ENCODE measurements around the gene FOXA2. TPM values are rescaled to one million over a fixed set of nuclear protein-coding genes. Genes with fewer than 3 reads are reported as not detected.

The FOXA2 gene
- total and polyA plus RNA-seq, 2 of the 13 experiments (the other 11 are each of a cell fraction or from before 2014, with no cell fraction given) = 8.8 to 12.2 TPM

- TF ChIP-seq HBP1 (CRISPR knock-in tag; IDR thresholded peaks at IDR 0.05; ENCODE audit: low read depth) (0 out of 2 replicates have a peak, but pooled peaks have one; percentile 49), KLF12 (CRISPR knock-in tag; IDR thresholded peaks at IDR 0.05; ENCODE audit: borderline replicate concordance) (no peak), GFI1 (CRISPR knock-in tag; IDR thresholded peaks at IDR 0.05; ENCODE audit: borderline replicate concordance) (no peak), MAFF (IDR thresholded peaks at IDR 0.05; ENCODE audit: low read depth, low read length) (no peak), BCLAF1 (IDR thresholded peaks at IDR 0.05) (no peak), FOXP1 (IDR thresholded peaks at IDR 0.05) (no peak), FOXP1 (CRISPR knock-in tag; IDR thresholded peaks at IDR 0.05) (no peak), ZNF251 (CRISPR knock-in tag; IDR thresholded peaks at IDR 0.05) (no peak), ZNF879 (CRISPR knock-in tag; IDR thresholded peaks at IDR 0.05) (peak; percentile 80; the same call in 1 of the 2 replicates), LBX2 (CRISPR knock-in tag; IDR thresholded peaks at IDR 0.05; ENCODE audit: borderline replicate concordance) (no peak), BCL3 (CRISPR knock-in tag; IDR thresholded peaks at IDR 0.05) (0 out of 2 replicates have a peak, but pooled peaks have one; percentile 15), ZFY (CRISPR knock-in tag; IDR thresholded peaks at IDR 0.05) (peak; percentile 65), ZBTB8A (CRISPR knock-in tag; IDR thresholded peaks at IDR 0.05; ENCODE audit: borderline replicate concordance, low read depth) (no peak), EHMT2 (IDR thresholded peaks at IDR 0.05; ENCODE audit: borderline replicate concordance, low read depth, low read length) (no peak), RXRA (CRISPR knock-in tag; IDR thresholded peaks at IDR 0.05) (no peak; the same call in 1 of the 2 replicates), TARDBP (CRISPR knock-in tag; IDR thresholded peaks at IDR 0.05) (no peak), RFXAP (CRISPR knock-in tag; IDR thresholded peaks at IDR 0.05; ENCODE audit: borderline replicate concordance) (peak; percentile 80; the same call in 1 of the 2 replicates), HOMEZ (CRISPR knock-in tag; IDR thresholded peaks at IDR 0.05; ENCODE audit: low read depth) (no peak)
These were observed 1.2 kb downstream of the FOXA2 start (continued) for GRCh38 chr20:22582964-22583772.
